Measurements from ENCODE around the gene OPCML.

DNA sequence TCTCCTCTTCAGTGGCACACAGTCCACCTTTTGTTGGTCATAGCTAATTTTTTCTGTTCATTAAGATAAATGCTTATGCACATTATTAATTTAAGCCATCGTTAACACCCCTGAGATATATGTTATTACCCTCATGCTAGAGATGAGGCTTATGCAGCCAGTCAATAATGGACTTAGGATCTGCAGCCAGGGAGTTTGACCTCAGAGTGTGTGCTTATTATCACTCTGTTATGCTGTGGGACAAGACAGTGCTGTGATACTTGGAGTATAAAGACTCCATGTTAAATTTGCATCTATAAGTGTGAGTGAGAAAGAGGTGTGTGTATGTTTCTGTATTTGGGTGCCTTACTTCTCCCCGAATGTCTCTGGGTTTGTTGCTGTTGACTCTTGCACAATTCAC lies 969.3 kb downstream of the OPCML start:
- TF ChIP-seq, protein P1, sequence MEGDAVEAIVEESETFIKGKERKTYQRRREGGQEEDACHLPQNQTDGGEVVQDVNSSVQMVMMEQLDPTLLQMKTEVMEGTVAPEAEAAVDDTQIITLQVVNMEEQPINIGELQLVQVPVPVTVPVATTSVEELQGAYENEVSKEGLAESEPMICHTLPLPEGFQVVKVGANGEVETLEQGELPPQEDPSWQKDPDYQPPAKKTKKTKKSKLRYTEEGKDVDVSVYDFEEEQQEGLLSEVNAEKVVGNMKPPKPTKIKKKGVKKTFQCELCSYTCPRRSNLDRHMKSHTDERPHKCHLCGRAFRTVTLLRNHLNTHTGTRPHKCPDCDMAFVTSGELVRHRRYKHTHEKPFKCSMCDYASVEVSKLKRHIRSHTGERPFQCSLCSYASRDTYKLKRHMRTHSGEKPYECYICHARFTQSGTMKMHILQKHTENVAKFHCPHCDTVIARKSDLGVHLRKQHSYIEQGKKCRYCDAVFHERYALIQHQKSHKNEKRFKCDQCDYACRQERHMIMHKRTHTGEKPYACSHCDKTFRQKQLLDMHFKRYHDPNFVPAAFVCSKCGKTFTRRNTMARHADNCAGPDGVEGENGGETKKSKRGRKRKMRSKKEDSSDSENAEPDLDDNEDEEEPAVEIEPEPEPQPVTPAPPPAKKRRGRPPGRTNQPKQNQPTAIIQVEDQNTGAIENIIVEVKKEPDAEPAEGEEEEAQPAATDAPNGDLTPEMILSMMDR (IDR thresholded peaks at IDR 0.05; ENCODE audit: low read length): no peak
- TF ChIP-seq EZH2phosphoT487 (IDR thresholded peaks at IDR 0.05; ENCODE audit: low read length): no peak
- TF ChIP-seq EZH2 (optimal IDR thresholded peaks at IDR 0.05; ENCODE audit: low read depth, low read length): no peak
